ENCODE results near the gene ANP32A. TPM values are rescaled to one million over a fixed set of nuclear protein-coding genes. Genes with fewer than 3 reads are reported as not detected.
A peak's percentile ranks its signal among the peaks of the same experiment; 100 is the strongest.

Gene ANP32A
- polyA plus RNA-seq, 1 donor (not counting 4 experiments of a cell fraction or from before 2014, with no cell fraction given): 93.6 TPM

DNA sequence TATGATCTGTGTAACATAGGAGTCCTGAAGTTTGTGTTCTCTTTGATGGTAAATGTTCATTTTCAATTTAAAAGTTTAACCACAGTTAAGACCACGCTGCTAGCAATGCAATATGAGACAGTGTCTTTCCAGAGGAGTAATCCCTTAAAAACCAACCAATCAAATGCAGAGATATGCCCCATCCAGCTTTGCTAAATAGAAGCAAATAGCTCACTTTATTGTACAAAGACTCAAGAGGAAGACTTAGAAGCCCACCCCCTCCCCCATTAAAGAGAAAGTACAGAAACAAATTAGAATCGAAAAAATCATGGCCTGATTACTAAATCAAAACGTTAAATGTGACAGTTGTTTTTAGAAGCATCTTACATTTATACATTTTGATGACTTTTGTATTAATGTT lies 2.1 kb upstream of the ANP32A start:
- H3K36me3 ChIP-seq (ENCODE audit: control insufficient read depth in 2 of 2, extremely low read depth in 1 of 2, insufficient read depth in 2 of 2, low read length in 2 of 2): no peaks in the 10 kb centered on the region
- DNase-seq (ENCODE audit: low read depth, low spot score) (no peak), FAIRE-seq (no peak)
- no peak overlapping the region for H2AFZ ChIP-seq (ENCODE audit: control insufficient read depth, low read length)
- no peaks in the 10 kb centered on the region for H3K9me1 ChIP-seq (ENCODE audit: control insufficient read depth, extremely low read depth, insufficient read depth, low read length)
- no peaks in the 10 kb centered on the region for H4K20me1 ChIP-seq (ENCODE audit: control insufficient read depth, extremely low read depth, insufficient read depth, low read length)
- no peaks in the 10 kb centered on the region for H3K9me3 ChIP-seq (ENCODE audit: control insufficient read depth, low read depth, low read length)
- no peak overlapping the region for H3K9ac ChIP-seq (ENCODE audit: control insufficient read depth, extremely low read depth, insufficient read depth, low read length)
- no peak overlapping the region for H3K27ac ChIP-seq (ENCODE audit: control insufficient read depth, insufficient read depth, low read length)
- peaks cover 7% of the 10 kb centered on the region for H3K4me1 ChIP-seq (ENCODE audit: control insufficient read depth, extremely low read depth, insufficient read depth, low read length)
- H3K27me3 ChIP-seq (ENCODE audit: control insufficient read depth, extremely low read depth, insufficient read depth, low read length): no peaks in the 10 kb centered on the region
- dilution Hi-C loops (cut with MboI; ENCODE audit: extremely low pct_ligation_motif_present, low sequenced_read_pairs): no loop called here
- H3K4me3 ChIP-seq (ENCODE audit: control insufficient read depth in 2 of 3, extremely low read depth in 1 of 3, insufficient read depth in 2 of 3, low read depth in 1 of 3, low read length in 3 of 3): no peak overlapping the region
- peaks cover 22% of the 10 kb centered on the region for H3K79me2 ChIP-seq (ENCODE audit: control insufficient read depth, insufficient read depth, low read length)
- no peak overlapping the region for H3K4me2 ChIP-seq (ENCODE audit: control insufficient read depth, extremely low read depth, insufficient read depth, low read depth, low read length)
- no peak for TF ChIP-seq EZH2 (IDR thresholded peaks at IDR 0.05; ENCODE audit: low read length)
- TF ChIP-seq, protein P1, sequence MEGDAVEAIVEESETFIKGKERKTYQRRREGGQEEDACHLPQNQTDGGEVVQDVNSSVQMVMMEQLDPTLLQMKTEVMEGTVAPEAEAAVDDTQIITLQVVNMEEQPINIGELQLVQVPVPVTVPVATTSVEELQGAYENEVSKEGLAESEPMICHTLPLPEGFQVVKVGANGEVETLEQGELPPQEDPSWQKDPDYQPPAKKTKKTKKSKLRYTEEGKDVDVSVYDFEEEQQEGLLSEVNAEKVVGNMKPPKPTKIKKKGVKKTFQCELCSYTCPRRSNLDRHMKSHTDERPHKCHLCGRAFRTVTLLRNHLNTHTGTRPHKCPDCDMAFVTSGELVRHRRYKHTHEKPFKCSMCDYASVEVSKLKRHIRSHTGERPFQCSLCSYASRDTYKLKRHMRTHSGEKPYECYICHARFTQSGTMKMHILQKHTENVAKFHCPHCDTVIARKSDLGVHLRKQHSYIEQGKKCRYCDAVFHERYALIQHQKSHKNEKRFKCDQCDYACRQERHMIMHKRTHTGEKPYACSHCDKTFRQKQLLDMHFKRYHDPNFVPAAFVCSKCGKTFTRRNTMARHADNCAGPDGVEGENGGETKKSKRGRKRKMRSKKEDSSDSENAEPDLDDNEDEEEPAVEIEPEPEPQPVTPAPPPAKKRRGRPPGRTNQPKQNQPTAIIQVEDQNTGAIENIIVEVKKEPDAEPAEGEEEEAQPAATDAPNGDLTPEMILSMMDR (optimal IDR thresholded peaks at IDR 0.05 in 1 of 3, IDR thresholded peaks at IDR 0.05 in 1 of 3, conservative IDR thresholded peaks at IDR 0.05 in 1 of 3; ENCODE audit: extremely low read depth in 1 of 3, insufficient read depth in 2 of 3, low read length in 3 of 3): no peak

DNA sequence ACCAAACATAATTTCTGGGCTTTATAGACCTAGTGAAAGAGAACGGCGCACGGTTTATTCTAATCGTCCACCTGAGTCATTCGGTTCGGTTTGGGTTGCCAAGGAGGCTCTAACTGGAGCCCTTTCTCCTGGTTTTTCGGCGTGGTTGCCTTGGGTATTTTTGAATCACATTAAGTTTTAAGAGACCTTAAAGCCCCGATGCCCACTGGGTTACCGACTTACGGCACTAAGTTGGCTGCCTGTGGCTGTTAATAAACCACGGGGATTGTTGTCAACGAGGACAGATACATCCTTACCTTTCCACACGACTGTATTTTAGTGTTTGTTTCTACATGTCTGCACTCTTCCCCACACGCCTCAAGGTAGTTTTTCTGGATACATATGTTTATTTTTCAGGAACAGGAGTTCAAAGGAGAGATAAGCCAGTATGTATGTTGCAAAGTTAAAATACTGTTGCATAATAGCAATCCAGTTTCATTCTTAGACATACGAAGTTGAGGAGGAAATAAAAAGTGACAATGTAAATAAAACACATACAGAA lies 1.2 kb upstream of the ANP32A start:
- DNase-seq (ENCODE audit: low read depth, low spot score) (no peak), FAIRE-seq (no peak)
- H3K9ac ChIP-seq (ENCODE audit: control insufficient read depth, extremely low read depth, insufficient read depth, low read length): peak overlapping the region; percentile 96
- H3K9me1 ChIP-seq (ENCODE audit: control insufficient read depth, extremely low read depth, insufficient read depth, low read length): no peaks in the 10 kb centered on the region
- peak overlapping the region; percentile 44 for H2AFZ ChIP-seq (ENCODE audit: control insufficient read depth, low read length)
- H4K20me1 ChIP-seq (ENCODE audit: control insufficient read depth, extremely low read depth, insufficient read depth, low read length): no peaks in the 10 kb centered on the region
- peaks cover 30% of the 10 kb centered on the region for H3K79me2 ChIP-seq (ENCODE audit: control insufficient read depth, insufficient read depth, low read length)
- dilution Hi-C loops (cut with MboI; ENCODE audit: extremely low pct_ligation_motif_present, low sequenced_read_pairs): no loop called here
- H3K9me3 ChIP-seq (ENCODE audit: control insufficient read depth, low read depth, low read length): no peaks in the 10 kb centered on the region
- TF ChIP-seq, protein P1 (optimal IDR thresholded peaks at IDR 0.05 in 1 of 3, IDR thresholded peaks at IDR 0.05 in 1 of 3, conservative IDR thresholded peaks at IDR 0.05 in 1 of 3; ENCODE audit: extremely low read depth in 1 of 3, insufficient read depth in 2 of 3, low read length in 3 of 3): no peak
- TF ChIP-seq EZH2 (IDR thresholded peaks at IDR 0.05; ENCODE audit: low read length): no peak
- H3K27me3 ChIP-seq (ENCODE audit: control insufficient read depth, extremely low read depth, insufficient read depth, low read length): no peaks in the 10 kb centered on the region
- H3K36me3 ChIP-seq (ENCODE audit: control insufficient read depth in 2 of 2, extremely low read depth in 1 of 2, insufficient read depth in 2 of 2, low read length in 2 of 2): no peaks in the 10 kb centered on the region
- H3K27ac ChIP-seq (ENCODE audit: control insufficient read depth, insufficient read depth, low read length): peak overlapping the region; percentile 44
- peak overlapping the region; percentile 90 for H3K4me2 ChIP-seq (ENCODE audit: control insufficient read depth, extremely low read depth, insufficient read depth, low read depth, low read length)
- H3K4me3 ChIP-seq (ENCODE audit: control insufficient read depth in 2 of 3, extremely low read depth in 1 of 3, insufficient read depth in 2 of 3, low read depth in 1 of 3, low read length in 3 of 3): peak overlapping the region; percentile 84 to 91 (median 86)
- H3K4me1 ChIP-seq (ENCODE audit: control insufficient read depth, extremely low read depth, insufficient read depth, low read length): peaks cover 8% of the 10 kb centered on the region
